ENCODE data around the gene MARF1.

DNA sequence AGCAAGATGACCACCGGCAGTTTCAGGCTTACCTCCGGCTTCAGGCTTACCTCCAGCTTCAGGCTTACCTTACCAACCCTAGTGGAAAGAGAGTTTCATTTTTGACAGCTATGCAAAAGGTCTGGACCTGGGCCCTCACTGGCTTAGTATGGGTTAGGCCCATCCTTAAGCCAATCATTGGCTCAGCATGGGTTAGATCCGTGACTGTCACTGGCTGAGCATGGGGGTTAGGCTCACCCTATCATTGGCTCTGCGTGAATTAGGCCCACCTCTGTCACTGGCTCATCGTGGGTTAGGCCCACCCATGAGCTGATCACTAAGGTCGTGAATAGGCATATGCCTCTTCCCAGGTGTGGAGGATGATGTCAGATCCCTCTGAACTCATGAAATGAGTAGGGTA, 15.2 kb upstream of the MARF1 start:
- TF ChIP-seq YY1 (IDR thresholded peaks at IDR 0.05; ENCODE audit: insufficient read depth, insufficient read length) (no peak), SUZ12 (IDR thresholded peaks at IDR 0.05; ENCODE audit: extremely low read depth, insufficient read depth, insufficient read length) (no peak)

Data from NT2/D1 (cell line).